ENCODE results near the gene TINAGL1.

Gene TINAGL1

DNA sequence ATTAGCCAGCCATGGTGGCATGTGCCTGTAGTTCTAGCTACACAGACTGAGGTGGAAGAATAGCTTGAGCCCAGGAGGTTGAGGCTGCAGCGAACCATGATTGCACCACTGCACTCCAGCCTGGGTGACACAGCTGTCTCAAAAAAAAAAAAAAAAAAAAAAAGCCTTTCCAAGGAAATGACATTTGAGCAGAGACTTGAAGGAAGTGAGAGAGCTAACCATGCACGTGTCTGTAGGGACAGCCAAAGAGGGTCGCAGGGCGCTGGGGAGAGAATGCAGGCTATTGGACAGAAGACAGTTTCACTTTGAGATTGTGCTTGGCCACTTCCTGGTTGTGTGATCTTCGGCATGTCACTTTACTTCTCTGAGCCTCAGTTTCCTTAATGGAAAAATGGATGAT is 48.0 kb downstream of the TINAGL1 start:
- Histone ChIP-seq H3K9ac (ENCODE audit: low read length) (no peak overlapping the region), H3K27ac (ENCODE audit: low read length) (no peak overlapping the region), H3F3A (ENCODE audit: insufficient read depth, low read length) (no peaks in the 10 kb centered on the region), H3K36me3 (replicated peaks; ENCODE audit: insufficient read depth, low read length) (no peaks in the 10 kb centered on the region), H3K9me3 (replicated peaks; ENCODE audit: insufficient read depth, low read length) (no peaks in the 10 kb centered on the region), H3K27me3 (replicated peaks; ENCODE audit: insufficient read depth, low read length) (no peaks in the 10 kb centered on the region), H2AFZ (ENCODE audit: low read length) (no peak overlapping the region), H3K4me2 (ENCODE audit: low read depth, low read length) (no peak overlapping the region), H4K20me1 (ENCODE audit: insufficient read depth, low read length) (no peaks in the 10 kb centered on the region), H3K4me3 (ENCODE audit: low read length) (no peak overlapping the region), H3K9me2 (replicated peaks; ENCODE audit: insufficient read depth, low read length) (no peaks in the 10 kb centered on the region), H3K79me2 (ENCODE audit: low read length) (no peaks in the 10 kb centered on the region), H3K4me1 (ENCODE audit: low read length) (no peaks in the 10 kb centered on the region)
- no peak for DNase-seq
- TF ChIP-seq EZH2phosphoT487 (IDR thresholded peaks at IDR 0.05; ENCODE audit: low read length): no peak
- no peak for TF ChIP-seq CTCF (IDR thresholded peaks at IDR 0.05; ENCODE audit: low read length)
- TF ChIP-seq EZH2 (optimal IDR thresholded peaks at IDR 0.05; ENCODE audit: low read depth, low read length): no peak

DNA sequence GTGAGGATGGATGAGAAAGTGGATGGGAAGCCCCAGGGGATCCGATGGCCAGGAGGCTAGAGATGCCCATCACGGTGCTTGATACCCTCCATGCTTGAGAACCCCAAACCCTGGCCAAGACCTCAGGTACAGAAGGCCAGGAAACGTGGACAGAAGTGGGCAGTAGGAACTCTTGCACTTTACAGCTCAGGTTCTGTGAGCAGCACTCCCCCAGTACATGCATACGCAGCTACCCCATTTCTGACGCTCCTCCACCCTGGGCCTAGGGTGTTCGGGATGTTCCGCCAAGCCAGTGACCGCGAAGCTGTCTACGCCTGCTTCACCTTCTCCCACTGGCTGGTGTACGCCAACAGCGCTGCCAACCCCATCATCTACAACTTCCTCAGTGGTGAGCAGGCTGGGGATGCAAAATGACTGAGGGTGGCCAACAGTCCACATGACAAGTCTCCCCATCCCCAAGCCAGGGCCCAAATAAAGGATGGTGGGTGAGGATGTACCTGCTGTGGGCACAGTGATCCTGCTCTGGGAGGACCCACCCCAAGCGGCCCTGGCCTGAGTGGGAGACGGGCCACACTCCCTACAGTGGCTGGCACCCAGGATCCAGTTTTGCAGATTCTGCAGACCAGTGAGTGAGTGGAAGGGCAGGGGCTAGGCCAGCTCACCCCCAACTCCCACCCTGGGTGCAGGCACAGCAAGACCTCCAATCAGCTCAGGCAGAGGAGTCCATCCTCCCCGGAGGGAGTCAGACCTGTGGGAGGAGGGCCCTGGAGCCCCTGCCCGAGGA is 48.6 kb downstream of the TINAGL1 start:
- H2AFZ ChIP-seq (ENCODE audit: low read length): no peak overlapping the region
- no peaks in the 10 kb centered on the region for H3K27me3 ChIP-seq (replicated peaks; ENCODE audit: insufficient read depth, low read length)
- no peaks in the 10 kb centered on the region for H3K79me2 ChIP-seq (ENCODE audit: low read length)
- no peaks in the 10 kb centered on the region for H3K4me1 ChIP-seq (ENCODE audit: low read length)
- no peak overlapping the region for H3K9ac ChIP-seq (ENCODE audit: low read length)
- TF ChIP-seq CTCF (IDR thresholded peaks at IDR 0.05; ENCODE audit: low read length) (no peak), EZH2 (optimal IDR thresholded peaks at IDR 0.05; ENCODE audit: low read depth, low read length) (no peak), EZH2phosphoT487 (IDR thresholded peaks at IDR 0.05; ENCODE audit: low read length) (no peak)
- DNase-seq: no peak
- H3K9me2 ChIP-seq (replicated peaks; ENCODE audit: insufficient read depth, low read length): no peaks in the 10 kb centered on the region
- no peak overlapping the region for H3K27ac ChIP-seq (ENCODE audit: low read length)
- H3K4me2 ChIP-seq (ENCODE audit: low read depth, low read length): no peak overlapping the region
- no peaks in the 10 kb centered on the region for H3K9me3 ChIP-seq (replicated peaks; ENCODE audit: insufficient read depth, low read length)
- no peak overlapping the region for H3K4me3 ChIP-seq (ENCODE audit: low read length)
- no peaks in the 10 kb centered on the region for H4K20me1 ChIP-seq (ENCODE audit: insufficient read depth, low read length)
- H3K36me3 ChIP-seq (replicated peaks; ENCODE audit: insufficient read depth, low read length): no peaks in the 10 kb centered on the region
- H3F3A ChIP-seq (ENCODE audit: insufficient read depth, low read length): no peaks in the 10 kb centered on the region

DNA sequence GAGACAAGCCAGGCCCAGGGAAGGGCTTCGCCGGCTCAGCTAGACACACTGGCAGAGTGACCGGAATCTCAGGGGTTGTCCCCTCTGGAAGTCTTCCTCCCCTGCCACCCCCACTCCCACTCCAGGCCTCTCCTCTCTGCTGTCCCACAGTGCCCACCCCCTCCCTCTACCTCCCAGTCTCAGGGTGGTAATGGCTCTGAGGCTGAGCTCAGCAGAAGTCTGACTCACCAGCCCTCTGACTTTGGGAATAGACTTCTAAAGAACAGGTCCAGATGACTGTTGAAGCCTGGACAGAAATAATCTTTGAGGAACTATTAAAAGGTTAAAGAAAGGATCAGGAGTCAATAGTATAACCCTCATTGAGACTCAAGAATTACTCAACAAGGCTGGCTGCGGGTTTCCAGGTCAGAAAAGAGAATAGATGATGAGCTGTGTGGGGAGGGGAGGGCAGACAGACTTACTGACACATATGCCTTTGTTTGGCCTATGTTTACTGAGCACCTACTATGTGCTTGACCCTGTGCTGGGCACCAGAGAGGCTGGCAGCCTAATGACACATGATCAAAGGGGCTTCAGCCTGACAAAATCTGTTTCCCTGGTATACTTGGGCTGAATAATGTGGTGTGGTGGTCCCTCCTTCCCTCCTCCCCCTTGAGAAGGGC is 49.4 kb downstream of the TINAGL1 start:
- H3K79me2 ChIP-seq (ENCODE audit: low read length): no peaks in the 10 kb centered on the region
- H3K9ac ChIP-seq (ENCODE audit: low read length): no peak overlapping the region
- no peak overlapping the region for H3K27ac ChIP-seq (ENCODE audit: low read length)
- TF ChIP-seq EZH2 (optimal IDR thresholded peaks at IDR 0.05; ENCODE audit: low read depth, low read length) (no peak), EZH2phosphoT487 (IDR thresholded peaks at IDR 0.05; ENCODE audit: low read length) (no peak), CTCF (IDR thresholded peaks at IDR 0.05; ENCODE audit: low read length) (no peak)
- no peaks in the 10 kb centered on the region for H3K9me2 ChIP-seq (replicated peaks; ENCODE audit: insufficient read depth, low read length)
- H3K9me3 ChIP-seq (replicated peaks; ENCODE audit: insufficient read depth, low read length): no peaks in the 10 kb centered on the region
- DNase-seq: no peak
- H4K20me1 ChIP-seq (ENCODE audit: insufficient read depth, low read length): no peaks in the 10 kb centered on the region
- no peaks in the 10 kb centered on the region for H3K27me3 ChIP-seq (replicated peaks; ENCODE audit: insufficient read depth, low read length)
- H3K4me1 ChIP-seq (ENCODE audit: low read length): no peaks in the 10 kb centered on the region
- no peak overlapping the region for H3K4me2 ChIP-seq (ENCODE audit: low read depth, low read length)
- H3F3A ChIP-seq (ENCODE audit: insufficient read depth, low read length): no peaks in the 10 kb centered on the region
- H3K36me3 ChIP-seq (replicated peaks; ENCODE audit: insufficient read depth, low read length): no peaks in the 10 kb centered on the region
- no peak overlapping the region for H3K4me3 ChIP-seq (ENCODE audit: low read length)
- H2AFZ ChIP-seq (ENCODE audit: low read length): no peak overlapping the region
